Measurements from ENCODE around the gene HOXA13.

Gene HOXA13

GRCh38 chr7:27220440-27220955, 20.6 kb upstream of the HOXA13 start:
- Mint-ChIP-seq H3K4me3 (no peak overlapping the region), H3K27ac (no peak overlapping the region), H3K36me3 (ENCODE audit: insufficient read depth) (peaks cover 4% of the 10 kb centered on the region), H3K9me3 (no peaks in the 10 kb centered on the region), H3K27me3 (peaks cover 78 to 97% of the 10 kb centered on the region in 2 donors), H3K4me1 (ENCODE audit: low read depth in 2 of 2) (peaks cover 0 to 4% of the 10 kb centered on the region in 2 donors)
- ATAC-seq (replicated peaks): peak; percentile 19
- DNase-seq: no peak

GRCh38 chr7:27219821-27220220, 19.9 kb upstream of the HOXA13 start:
- H3K4me1 Mint-ChIP-seq (ENCODE audit: low read depth in 2 of 2): peaks cover 0 to 4% of the 10 kb centered on the region in 2 donors
- H3K4me3 Mint-ChIP-seq: no peak overlapping the region
- ATAC-seq (replicated peaks) (no peak), DNase-seq (no peak)
- H3K9me3 Mint-ChIP-seq: no peaks in the 10 kb centered on the region
- no peak overlapping the region for H3K27ac Mint-ChIP-seq
- peaks cover 4% of the 10 kb centered on the region for H3K36me3 Mint-ChIP-seq (ENCODE audit: insufficient read depth)
- H3K27me3 Mint-ChIP-seq: peaks cover 80 to 97% of the 10 kb centered on the region in 2 donors

GRCh38 chr7:27217951-27218350, 18.1 kb upstream of the HOXA13 start:
- peaks cover 80 to 97% of the 10 kb centered on the region in 2 donors for H3K27me3 Mint-ChIP-seq
- no peak overlapping the region for H3K27ac Mint-ChIP-seq
- peaks cover 4% of the 10 kb centered on the region for H3K36me3 Mint-ChIP-seq (ENCODE audit: insufficient read depth)
- H3K9me3 Mint-ChIP-seq: no peaks in the 10 kb centered on the region
- peaks cover 0 to 7% of the 10 kb centered on the region in 2 donors for H3K4me1 Mint-ChIP-seq (ENCODE audit: low read depth in 2 of 2)
- DNase-seq (no peak), ATAC-seq (replicated peaks) (no peak)
- H3K4me3 Mint-ChIP-seq: no peak overlapping the region

GRCh38 chr7:27215356-27215755, 15.5 kb upstream of the HOXA13 start:
- no peaks in the 10 kb centered on the region for H3K9me3 Mint-ChIP-seq
- DNase-seq (no peak), ATAC-seq (replicated peaks) (no peak)
- H3K27ac Mint-ChIP-seq: no peak overlapping the region
- H3K4me3 Mint-ChIP-seq: no peak overlapping the region
- H3K36me3 Mint-ChIP-seq (ENCODE audit: insufficient read depth): peaks cover 4% of the 10 kb centered on the region
- peaks cover 4 to 10% of the 10 kb centered on the region in 2 donors for H3K4me1 Mint-ChIP-seq (ENCODE audit: low read depth in 2 of 2)
- peaks cover 86 to 99% of the 10 kb centered on the region in 2 donors for H3K27me3 Mint-ChIP-seq

- DNase-seq (no peak), ATAC-seq (replicated peaks) (no peak)
- H3K27me3 Mint-ChIP-seq: peaks cover 86 to 100% of the 10 kb centered on the region in 2 donors
- peaks cover 7 to 11% of the 10 kb centered on the region in 2 donors for H3K4me1 Mint-ChIP-seq (ENCODE audit: low read depth in 2 of 2)
- H3K36me3 Mint-ChIP-seq (ENCODE audit: insufficient read depth): peaks cover 4% of the 10 kb centered on the region
- no peak overlapping the region for H3K4me3 Mint-ChIP-seq
- H3K27ac Mint-ChIP-seq: no peak overlapping the region
- H3K9me3 Mint-ChIP-seq: no peaks in the 10 kb centered on the region
These were observed 14.5 kb upstream of the HOXA13 start for GRCh38 chr7:27214239-27214950.

- Mint-ChIP-seq H3K4me3 (no peak overlapping the region), H3K4me1 (ENCODE audit: low read depth in 2 of 2) (peaks cover 7 to 11% of the 10 kb centered on the region in 2 donors), H3K36me3 (ENCODE audit: insufficient read depth) (peaks cover 4% of the 10 kb centered on the region), H3K27ac (no peak overlapping the region), H3K27me3 (peaks cover 86 to 100% of the 10 kb centered on the region in 2 donors), H3K9me3 (no peaks in the 10 kb centered on the region)
- ATAC-seq (replicated peaks): no peak
- DNase-seq: no peak
These were observed 13.7 kb upstream of the HOXA13 start for GRCh38 chr7:27213433-27214238.

- DNase-seq (no peak), ATAC-seq (replicated peaks) (no peak)
- H3K4me3 Mint-ChIP-seq: no peak overlapping the region
- H3K36me3 Mint-ChIP-seq (ENCODE audit: insufficient read depth): peaks cover 4% of the 10 kb centered on the region
- H3K27ac Mint-ChIP-seq: no peak overlapping the region
- no peaks in the 10 kb centered on the region for H3K9me3 Mint-ChIP-seq
- H3K4me1 Mint-ChIP-seq (ENCODE audit: low read depth in 2 of 2): peaks cover 7 to 11% of the 10 kb centered on the region in 2 donors
- peaks cover 90 to 100% of the 10 kb centered on the region in 2 donors for H3K27me3 Mint-ChIP-seq
These were observed 12.9 kb upstream of the HOXA13 start for GRCh38 chr7:27212497-27213432.

- Mint-ChIP-seq H3K9me3 (no peaks in the 10 kb centered on the region), H3K27ac (no peak overlapping the region), H3K36me3 (ENCODE audit: insufficient read depth) (no peaks in the 10 kb centered on the region), H3K4me3 (no peak overlapping the region), H3K4me1 (ENCODE audit: low read depth in 2 of 2) (peaks cover 7 to 11% of the 10 kb centered on the region in 2 donors), H3K27me3 (peaks cover 91 to 100% of the 10 kb centered on the region in 2 donors)
- ATAC-seq (replicated peaks): no peak
- DNase-seq: no peak
These were observed 11.9 kb upstream of the HOXA13 start for GRCh38 chr7:27211764-27212204.

- Mint-ChIP-seq H3K27me3 (peaks cover 91 to 100% of the 10 kb centered on the region in 2 donors), H3K36me3 (ENCODE audit: insufficient read depth) (no peaks in the 10 kb centered on the region), H3K27ac (no peak overlapping the region), H3K4me3 (no peak overlapping the region), H3K4me1 (ENCODE audit: low read depth in 2 of 2) (peaks cover 8 to 11% of the 10 kb centered on the region in 2 donors), H3K9me3 (no peaks in the 10 kb centered on the region)
- ATAC-seq (replicated peaks) (no peak), DNase-seq (no peak)
These were observed 11.2 kb upstream of the HOXA13 start for GRCh38 chr7:27211084-27211446.

- ATAC-seq (replicated peaks) (peak; percentile 47), DNase-seq (peak in 1 of 3 experiments; percentile 31)
- Mint-ChIP-seq H3K4me3 (peak overlapping the region; percentile 41 to 60), H3K9me3 (no peaks in the 10 kb centered on the region), H3K27me3 (peaks cover 94 to 100% of the 10 kb centered on the region in 2 donors), H3K36me3 (ENCODE audit: insufficient read depth) (peaks cover 1% of the 10 kb centered on the region), H3K27ac (peak overlapping the region; percentile 6), H3K4me1 (ENCODE audit: low read depth in 2 of 2) (peaks cover 12 to 15% of the 10 kb centered on the region in 2 donors)
These were observed 10.7 kb upstream of the HOXA13 start for GRCh38 chr7:27210441-27211083.

GRCh38 chr7:27209933-27210440, 10.1 kb upstream of the HOXA13 start:
- ATAC-seq (replicated peaks) (no peak), DNase-seq (no peak)
- peaks cover 18 to 19% of the 10 kb centered on the region in 2 donors for H3K4me1 Mint-ChIP-seq (ENCODE audit: low read depth in 2 of 2)
- peaks cover 95 to 100% of the 10 kb centered on the region in 2 donors for H3K27me3 Mint-ChIP-seq
- no peaks in the 10 kb centered on the region for H3K9me3 Mint-ChIP-seq
- H3K27ac Mint-ChIP-seq: peak overlapping the region; percentile 6
- H3K36me3 Mint-ChIP-seq (ENCODE audit: insufficient read depth): peaks cover 6% of the 10 kb centered on the region
- H3K4me3 Mint-ChIP-seq: no peak overlapping the region

- Mint-ChIP-seq H3K4me3 (no peak overlapping the region), H3K4me1 (ENCODE audit: low read depth in 2 of 2) (peaks cover 20 to 23% of the 10 kb centered on the region in 2 donors), H3K9me3 (no peaks in the 10 kb centered on the region), H3K36me3 (ENCODE audit: insufficient read depth) (peaks cover 7% of the 10 kb centered on the region), H3K27ac (no peak overlapping the region), H3K27me3 (peaks cover 95 to 100% of the 10 kb centered on the region in 2 donors)
- ATAC-seq (replicated peaks) (no peak), DNase-seq (no peak)
These were observed 9.1 kb upstream of the HOXA13 start for GRCh38 chr7:27208998-27209397.
